Vagina (tissue), 2 donors: Measurements from ENCODE around the gene LHX1. TPM values are rescaled to one million over a fixed set of nuclear protein-coding genes. Genes with fewer than 3 reads are reported as not detected.

ENCODE experiments used
- DNase-seq, 2 donors: peaks; one replicate each; pipeline ENCODE4 v3.0.0-alpha.2; 2017; ENCODE audit errors: extremely low spot score in 2 of 2
- H3K27ac ChIP-seq: fragments of 200-600 bp; sonication (generic); one replicate; pipeline ENCODE4 v1.5.1; 2019
- H3K27me3 ChIP-seq: fragments of 200-600 bp; sonication (generic); one replicate; pipeline ENCODE4 v1.5.1; 2019
- H3K36me3 ChIP-seq, 2 donors: fragments of 200-600 bp; sonication (generic); one replicate each; pipeline ENCODE4 v1.5.1; 2017 to 2019
- H3K4me1 ChIP-seq: fragments of 200-600 bp; sonication (generic); one replicate; pipeline ENCODE4 v1.5.1; 2019
- H3K4me3 ChIP-seq, 2 donors: fragments of 200-600 bp; sonication (generic); 1 replicate in 1 of 2; 2 replicates in 1 of 2; pipeline ENCODE4 v1.5.1; 2016 to 2019
- H3K9me3 ChIP-seq: fragments of 200-600 bp; sonication (generic); one replicate; pipeline ENCODE4 v1.5.1; 2019
- CTCF ChIP-seq, 3 experiments: fragments of 450-650 bp in 2 of 3; fragments of 200-600 bp in 1 of 3; sonication (generic) in 1 of 3; IDR thresholded peaks; one replicate each; pipeline ENCODE4 v1.5.1; 2017 to 2019; ENCODE audit warnings: antibody characterized with exemption in 3 of 3, mild to moderate bottlenecking in 2 of 3, moderate library complexity in 2 of 3
- POLR2A ChIP-seq, 2 donors: fragments of 450-650 bp; IDR thresholded peaks; one replicate each; pipeline ENCODE4 v1.6.1; 2017; ENCODE audit warnings: antibody characterized with exemption in 2 of 2, mild to moderate bottlenecking in 2 of 2, moderate library complexity in 2 of 2
- POLR2AphosphoS5 ChIP-seq, 2 donors: sonication (generic); formaldehyde crosslinking; IDR thresholded peaks; one replicate each; pipeline ENCODE4 v1.9.0; 2017; ENCODE audit warnings: antibody characterized with exemption in 2 of 2, mild to moderate bottlenecking in 2 of 2, low read depth in 1 of 2; ENCODE audit not compliant: insufficient read depth in 1 of 2
- intact Hi-C: fragments of 100-400 bp; cut with DNase I; formaldehyde crosslinking; loops from one replicate; pipeline ENCODE4 v1.15.1; 2023
- total RNA-seq: library from RNA; depleted of rRNA; stranded (reverse); fragments of >200 nt; gene quantifications from one replicate; pipeline ENCODE4 v1.2.3, GENCODE V29; 2016

LHX1 gene
- total RNA-seq, 1 donor from 2014 or later = not detected

DNA sequence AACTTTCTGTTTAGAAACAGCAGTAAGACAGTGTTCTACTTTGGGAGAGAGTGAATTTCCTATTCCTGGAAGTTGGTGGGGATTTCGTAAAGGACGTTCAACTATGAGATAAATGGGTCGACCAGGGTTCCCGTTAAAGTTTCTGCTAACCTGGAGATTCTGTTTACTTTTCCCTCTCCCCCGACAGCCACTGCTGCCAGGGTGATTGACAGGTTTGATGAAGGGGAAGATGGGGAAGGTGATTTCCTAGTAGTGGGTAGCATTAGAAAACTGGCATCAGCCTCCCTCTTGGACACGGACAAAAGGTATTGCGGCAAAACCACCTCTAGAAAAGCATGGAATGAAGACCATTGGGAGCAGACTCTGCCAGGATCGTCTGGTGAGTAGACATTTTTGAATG, 12.8 kb downstream of the LHX1 start:
- Histone ChIP-seq H3K27ac (no peak overlapping the region), H3K4me3 (peak overlapping the region in 1 of 2 donors; percentile 95), H3K36me3 (peaks cover 0 to 33% of the 10 kb centered on the region in 2 donors), H3K27me3 (no peaks in the 10 kb centered on the region), H3K9me3 (no peaks in the 10 kb centered on the region), H3K4me1 (peaks cover 25% of the 10 kb centered on the region)
- DNase-seq = no peak
- TF ChIP-seq CTCF (IDR thresholded peaks at IDR 0.05) (no peak), POLR2AphosphoS5 (IDR thresholded peaks at IDR 0.05; ENCODE audit: insufficient read depth in 1 of 2, low read depth in 1 of 2) (no peak)
- intact Hi-C loops = no loop called here

DNA sequence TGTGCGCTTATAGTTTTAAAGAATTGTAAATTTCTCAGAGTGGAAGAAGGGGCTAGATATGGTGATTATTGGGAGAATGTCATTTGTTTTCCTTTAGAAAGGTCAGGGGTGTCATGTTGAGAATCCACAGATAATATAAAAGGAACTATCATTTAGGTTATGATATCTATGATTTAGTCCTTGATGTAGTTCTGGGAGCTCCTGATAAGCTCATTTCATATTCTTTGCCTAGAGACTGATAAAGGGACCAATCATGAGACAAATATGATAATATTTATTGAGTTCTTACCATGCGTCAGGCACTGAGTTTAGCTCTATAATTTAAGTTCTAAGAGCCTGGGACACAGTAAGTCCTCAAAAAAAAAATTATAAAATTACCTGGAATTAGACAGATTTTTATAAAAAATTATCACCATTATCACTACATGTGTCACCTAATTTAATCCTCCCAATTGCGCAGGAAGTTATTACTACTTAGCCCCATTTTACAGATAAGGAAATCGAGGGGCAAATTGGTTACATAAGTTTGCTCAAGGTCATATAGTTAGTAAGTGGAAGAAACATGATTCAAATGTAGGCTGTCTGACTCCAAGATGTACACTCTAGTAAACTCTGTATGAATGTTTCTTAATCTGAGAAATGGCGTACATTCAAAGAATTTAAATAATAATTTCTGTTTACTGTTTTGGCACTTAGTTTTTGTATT, 14.0 kb downstream of the LHX1 start:
- no peak for TF ChIP-seq POLR2AphosphoS5 (IDR thresholded peaks at IDR 0.05; ENCODE audit: insufficient read depth in 1 of 2, low read depth in 1 of 2)
- TF ChIP-seq CTCF (IDR thresholded peaks at IDR 0.05) = no peak
- no peak for TF ChIP-seq POLR2A (IDR thresholded peaks at IDR 0.05)
- Histone ChIP-seq H3K4me1 (peaks cover 25% of the 10 kb centered on the region), H3K27ac (no peak overlapping the region), H3K9me3 (no peaks in the 10 kb centered on the region), H3K4me3 (no peak overlapping the region), H3K36me3 (peaks cover 0 to 36% of the 10 kb centered on the region in 2 donors), H3K27me3 (no peaks in the 10 kb centered on the region)
- intact Hi-C loops = no loop called here
- DNase-seq = no peak

- H3K9me3 ChIP-seq = no peaks in the 10 kb centered on the region
- no peak for TF ChIP-seq CTCF (IDR thresholded peaks at IDR 0.05)
- no peak for TF ChIP-seq POLR2A (IDR thresholded peaks at IDR 0.05)
- TF ChIP-seq POLR2AphosphoS5 (IDR thresholded peaks at IDR 0.05; ENCODE audit: insufficient read depth in 1 of 2, low read depth in 1 of 2) = no peak
- no peak overlapping the region for H3K4me3 ChIP-seq
- no peak overlapping the region for H3K27ac ChIP-seq
- no peaks in the 10 kb centered on the region for H3K36me3 ChIP-seq
- no peak for DNase-seq
- intact Hi-C loops = no loop called here
- no peaks in the 10 kb centered on the region for H3K27me3 ChIP-seq
- H3K4me1 ChIP-seq = no peaks in the 10 kb centered on the region
Observed at GRCh38 chr17:36971508-36971907, 34.2 kb downstream of the LHX1 start.

DNA sequence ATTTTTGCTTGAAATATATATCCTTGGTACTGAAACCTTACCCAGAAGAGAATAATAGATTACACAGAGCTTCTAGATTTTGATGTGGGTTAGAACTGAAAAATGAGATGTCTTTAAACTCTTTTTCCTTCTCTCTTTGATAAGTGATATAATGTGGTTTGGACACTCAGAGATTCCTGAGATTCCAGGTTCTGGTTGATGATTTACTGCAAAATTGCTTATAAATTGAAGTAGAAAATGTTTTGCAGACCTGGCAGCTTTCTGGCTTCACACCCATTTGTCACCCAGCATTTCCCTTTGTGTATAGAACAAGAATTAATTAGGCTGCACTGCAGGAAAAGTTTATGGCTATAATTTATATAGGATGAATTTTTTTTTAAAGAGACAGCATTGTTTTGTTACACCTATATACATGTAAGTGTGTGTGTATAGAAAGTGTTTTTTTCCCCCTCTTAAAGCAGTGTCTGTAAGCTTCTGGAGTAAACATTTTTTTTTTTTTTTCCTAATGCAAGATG, 35.0 kb downstream of the LHX1 start:
- Histone ChIP-seq H3K27me3 (no peaks in the 10 kb centered on the region), H3K4me3 (no peak overlapping the region), H3K4me1 (no peaks in the 10 kb centered on the region), H3K36me3 (no peaks in the 10 kb centered on the region), H3K9me3 (no peaks in the 10 kb centered on the region), H3K27ac (no peak overlapping the region)
- no peak for DNase-seq
- intact Hi-C loops = no loop called here
- TF ChIP-seq POLR2AphosphoS5 (IDR thresholded peaks at IDR 0.05; ENCODE audit: insufficient read depth in 1 of 2, low read depth in 1 of 2) = no peak
- no peak for TF ChIP-seq CTCF (IDR thresholded peaks at IDR 0.05)

GRCh38 chr17:36972905-36973304, 35.6 kb downstream of the LHX1 start:
- H3K4me1 ChIP-seq = no peaks in the 10 kb centered on the region
- TF ChIP-seq CTCF (IDR thresholded peaks at IDR 0.05) (no peak), POLR2AphosphoS5 (IDR thresholded peaks at IDR 0.05; ENCODE audit: insufficient read depth in 1 of 2, low read depth in 1 of 2) (no peak), POLR2A (IDR thresholded peaks at IDR 0.05) (no peak)
- H3K27ac ChIP-seq = no peak overlapping the region
- H3K36me3 ChIP-seq = no peaks in the 10 kb centered on the region
- no peak overlapping the region for H3K4me3 ChIP-seq
- no peak for DNase-seq
- intact Hi-C loops = no loop called here
- no peaks in the 10 kb centered on the region for H3K27me3 ChIP-seq
- no peaks in the 10 kb centered on the region for H3K9me3 ChIP-seq
